Endothelial cell of umbilical vein (primary cell): Measurements from ENCODE around the gene BCAS3. TPM values are rescaled to one million over a fixed set of nuclear protein-coding genes. Genes with fewer than 3 reads are reported as not detected.
"Not testable (repeated sequence)": the region's sequence is repeated elsewhere in the genome, so short reads cannot be mapped to it uniquely, and the experiment has no call there.

ENCODE experiments used
- BruUV-seq: library from RNA; stranded (reverse); fragments of 400-500 nt; replicated peaks from 2 replicates; lab custom pipeline; 2021; lab: Mats Ljungman, UMichigan
- CTCF ChIA-PET: fragments of 300-600, 350-600 bp; sonication (Branson Sonifier 250); formaldehyde crosslinking; loops from one replicate; lab custom pipeline; 2021; ENCODE audit warnings: antibody characterized with exemption, inconsistent platforms; lab: Charles Lee
- POLR2A ChIA-PET: fragments of 300-600, 350-600 bp; sonication (Branson Sonifier 250); formaldehyde crosslinking; loops from one replicate; lab custom pipeline; 2021; ENCODE audit warnings: antibody characterized with exemption, inconsistent platforms; lab: Charles Lee
- DNase-seq: peaks from one replicate; pipeline ENCODE4 v3.0.0-alpha.2; 2011; ENCODE audit warnings: low read depth, low spot score
- FAIRE-seq: peaks from 2 replicates; lab custom pipeline; 2011; peaks lifted over from hg19 to GRCh38; lab: Jason Lieb, UNC
- H2AFZ ChIP-seq: 2 replicates; pipeline ENCODE4 v1.6.0; 2012; ENCODE audit warnings: low read depth, low read length, control low read depth, inconsistent platforms
- H3K27ac ChIP-seq: 2 replicates; pipeline ENCODE4 v1.5.1; 2011; ENCODE audit warnings: low read depth, mild to moderate bottlenecking, control low read depth, low read length, moderate library complexity; ENCODE audit not compliant: insufficient read depth
- H3K27me3 ChIP-seq, 2 experiments: 2 replicates each; pipeline versions ENCODE4 v1.6.0 to v1.6.1; 2011; ENCODE audit warnings: low read length in 2 of 2, mixed read lengths in 1 of 2; ENCODE audit not compliant: control insufficient read depth in 2 of 2, insufficient read depth in 2 of 2
- H3K36me3 ChIP-seq, 2 experiments: 2 replicates in 1 of 2; 3 replicates in 1 of 2; pipeline ENCODE4 v1.5.1; 2011; ENCODE audit warnings: low read length in 2 of 2, mild to moderate bottlenecking in 1 of 2, moderate library complexity in 1 of 2; ENCODE audit not compliant: control insufficient read depth in 2 of 2, insufficient read depth in 2 of 2; ENCODE audit errors: extremely low read depth in 1 of 2
- H3K4me1 ChIP-seq: 3 replicates; pipeline ENCODE4 v1.5.1; 2011; ENCODE audit warnings: mild to moderate bottlenecking, low read length; ENCODE audit not compliant: control insufficient read depth, insufficient read depth; ENCODE audit errors: extremely low read depth
- H3K4me2 ChIP-seq: 2 replicates; pipeline ENCODE4 v1.6.1; 2011; ENCODE audit warnings: low read length, control low read depth, mixed read lengths; ENCODE audit not compliant: insufficient read depth
- H3K4me3 ChIP-seq, 3 experiments: fragments of 200-600 bp in 1 of 3; sonication (generic), shearing (Covaris generic) in 1 of 3; replicated peaks in 1 of 3; 2 replicates each; pipeline ENCODE4 v1.5.1; 2011 to 2016; ENCODE audit warnings: control low read depth in 3 of 3, low read length in 3 of 3, mild to moderate bottlenecking in 2 of 3, inconsistent platforms in 1 of 3, low read depth in 1 of 3, moderate library complexity in 1 of 3; ENCODE audit not compliant: insufficient read depth in 1 of 3
- H3K79me2 ChIP-seq: 2 replicates; pipeline ENCODE4 v1.6.0; 2012; ENCODE audit warnings: low read length, inconsistent platforms; ENCODE audit not compliant: control insufficient read depth, insufficient read depth
- H3K9ac ChIP-seq: replicated peaks from 2 replicates; pipeline ENCODE3; 2011; ENCODE audit warnings: low read length, control low read depth; ENCODE audit not compliant: insufficient read depth; ENCODE audit errors: extremely low read depth
- H3K9me1 ChIP-seq: replicated peaks from 3 replicates; pipeline ENCODE4 v1.6.0; 2011; ENCODE audit warnings: mild to moderate bottlenecking, low read length; ENCODE audit not compliant: control insufficient read depth, insufficient read depth; ENCODE audit errors: extremely low read depth
- H3K9me3 ChIP-seq: replicated peaks from 2 replicates; pipeline ENCODE4 v1.5.1; 2012; ENCODE audit warnings: low read length, inconsistent platforms; ENCODE audit not compliant: control insufficient read depth, insufficient read depth
- H4K20me1 ChIP-seq: replicated peaks from 2 replicates; pipeline ENCODE3; 2011; ENCODE audit warnings: mild to moderate bottlenecking, low read length; ENCODE audit not compliant: control insufficient read depth, insufficient read depth; ENCODE audit errors: extremely low read depth
- CTCF ChIP-seq, 2 donors: IDR thresholded peaks; 1 replicate in 1 of 2; 2 replicates in 1 of 2; pipeline ENCODE4 v1.5.1; 2011; ENCODE audit warnings: low read length in 2 of 2, mild to moderate bottlenecking in 2 of 2, moderate library complexity in 2 of 2, control low read depth in 1 of 2, inconsistent platforms in 1 of 2, low read depth in 1 of 2; ENCODE audit not compliant: insufficient read depth in 1 of 2; ENCODE audit errors: extremely low read depth in 1 of 2
- EZH2 ChIP-seq: IDR thresholded peaks from 2 replicates; pipeline ENCODE4 v1.6.1; 2012; ENCODE audit warnings: borderline replicate concordance, low read depth, mild to moderate bottlenecking, moderate library complexity, low read length, inconsistent platforms; ENCODE audit not compliant: severe bottlenecking
- FOS ChIP-seq: IDR thresholded peaks from 2 replicates; pipeline ENCODE4 v1.6.1; 2011; ENCODE audit warnings: mild to moderate bottlenecking, low read length, moderate library complexity, borderline replicate concordance; ENCODE audit not compliant: insufficient read depth
- GATA2 ChIP-seq: IDR thresholded peaks from 2 replicates; pipeline ENCODE4 v1.7.0; 2011; ENCODE audit warnings: low read depth, mild to moderate bottlenecking, moderate library complexity, mixed read lengths, low read length; ENCODE audit not compliant: insufficient read length, insufficient read depth
- JUN ChIP-seq: IDR thresholded peaks from 2 replicates; pipeline ENCODE4 v1.6.1; 2011; ENCODE audit warnings: borderline replicate concordance, low read depth; ENCODE audit not compliant: insufficient read length, insufficient read depth
- MAX ChIP-seq: IDR thresholded peaks from 2 replicates; pipeline ENCODE4 v1.6.1; 2011; ENCODE audit not compliant: insufficient read depth, insufficient read length
- MYC ChIP-seq: IDR thresholded peaks from one replicate; pipeline ENCODE4 v1.6.1; 2011; ENCODE audit warnings: mild to moderate bottlenecking, low read depth, low read length
- POLR2A ChIP-seq: IDR thresholded peaks from 2 replicates; pipeline ENCODE4 v1.6.1; 2012; ENCODE audit warnings: low read depth, mild to moderate bottlenecking, control low read depth, low read length
- POLR2AphosphoS5 ChIP-seq: IDR thresholded peaks from 2 replicates; pipeline ENCODE4 v1.6.1; 2012; ENCODE audit warnings: low read depth, mild to moderate bottlenecking, control low read depth, low read length, moderate library complexity; ENCODE audit not compliant: insufficient read depth
- dilution Hi-C: fragments of 300-500 bp; cut with MboI; formaldehyde crosslinking; loops from one replicate; pipeline ENCODE4 v1.15.0; 2019; ENCODE audit warnings: low sequenced_read_pairs; ENCODE audit not compliant: extremely low pct_ligation_motif_present
- intact Hi-C: fragments of 100-400 bp; cut with micrococcal nuclease; formaldehyde crosslinking; loops from one replicate; pipeline ENCODE4 v1.10.0; 2022
- polyA plus RNA-seq, 4 experiments: library from polyadenylated mRNA; depleted of rRNA in 3 of 4; stranded (reverse) in 3 of 4; unstranded in 1 of 4; fragments of >200 nt; gene quantifications; 2 replicates each; pipeline versions ENCODE4 v1.2.1 to v1.2.3, GENCODE V29; 2011 to 2012; ENCODE audit warnings: missing spikeins in 1 of 4
- total RNA-seq: library from RNA; stranded (reverse); gene quantifications from 2 replicates; pipeline ENCODE4 v1.2.3, GENCODE V29; 2021

BCAS3 gene
- total and polyA plus RNA-seq, 2 donors (not counting 3 experiments of a cell fraction or from before 2014, with no cell fraction given): 8.2 to 16.0 TPM

- H3K9me3 ChIP-seq: no peaks in the 10 kb centered on the region
- H4K20me1 ChIP-seq: no peaks in the 10 kb centered on the region
- no peaks in the 10 kb centered on the region for H3K27me3 ChIP-seq
- dilution Hi-C loops: no loop called here
- no peak overlapping the region for H3K27ac ChIP-seq
- H2AFZ ChIP-seq: no peak overlapping the region
- ChIA-PET POLR2A (no interaction called here), CTCF (interaction anchor here (1.6 kb wide), 1 partner anchor 11 kb away, joined by 3 read pairs; no protein-coding TSS in a partner anchor)
- no peak for FAIRE-seq
- no peaks in the 10 kb centered on the region for H3K9me1 ChIP-seq
- TF ChIP-seq GATA2: no peak
- TF ChIP-seq POLR2AphosphoS5: no peak
- TF ChIP-seq FOS: no peak
- no peak for TF ChIP-seq CTCF (IDR thresholded peaks at IDR 0.05; ENCODE audit: extremely low read depth in 1 of 2, insufficient read depth in 1 of 2, low read depth in 1 of 2, low read length in 2 of 2)
- TF ChIP-seq MYC: no peak
- no peak for TF ChIP-seq POLR2A
- no peak for TF ChIP-seq JUN
- TF ChIP-seq MAX: no peak
- no peak for TF ChIP-seq EZH2
- H3K79me2 ChIP-seq: no peaks in the 10 kb centered on the region
- intact Hi-C loops: no loop called here
- no peak overlapping the region for H3K4me3 ChIP-seq
- BruUV-seq: no TSS peak
- H3K9ac ChIP-seq: no peak overlapping the region
- H3K4me1 ChIP-seq: no peaks in the 10 kb centered on the region
- no peaks in the 10 kb centered on the region for H3K36me3 ChIP-seq
- H3K4me2 ChIP-seq: no peak overlapping the region
- no peak for DNase-seq
Measured at GRCh38 chr17:60770946-60771422, 93.3 kb downstream of the BCAS3 start.

- H3K9ac ChIP-seq, BruUV-seq, H3K36me3 ChIP-seq, H3K4me2 ChIP-seq, H3K27ac ChIP-seq, FAIRE-seq, DNase-seq, H3K4me3 ChIP-seq, dilution Hi-C loops, H3K9me1 ChIP-seq, H3K9me3 ChIP-seq, intact Hi-C loops, H3K4me1 ChIP-seq, POLR2A ChIA-PET, H3K27me3 ChIP-seq, H3K79me2 ChIP-seq, H4K20me1 ChIP-seq, H2AFZ ChIP-seq: not testable (repeated sequence)
- CTCF ChIA-PET: interaction anchor here (1.6 kb wide), 1 partner anchor 10 kb away, joined by 3 read pairs; no protein-coding TSS in a partner anchor
Measured at GRCh38 chr17:60771621-60772020, 94.0 kb downstream of the BCAS3 start.
